Muscle of leg (tissue), 11 donors: ENCODE results near the gene BCL2L2. TPM values are rescaled to one million over a fixed set of nuclear protein-coding genes. Genes with fewer than 3 reads are reported as not detected.

ENCODE experiments used
- DNase-seq: peaks from one replicate; pipeline ENCODE4 v3.0.0; 2013
- H3K27ac ChIP-seq: one replicate; pipeline ENCODE4 v1.5.1; 2013; ENCODE audit warnings: mild to moderate bottlenecking, low read length, control low read depth
- H3K27me3 ChIP-seq: one replicate; pipeline ENCODE4 v1.6.1; 2013; ENCODE audit warnings: low read length; ENCODE audit not compliant: control insufficient read depth, insufficient read depth
- H3K36me3 ChIP-seq: one replicate; pipeline ENCODE4 v1.6.1; 2013; ENCODE audit warnings: low read length; ENCODE audit not compliant: control insufficient read depth, insufficient read depth
- H3K4me1 ChIP-seq: one replicate; pipeline ENCODE4 v1.6.1; 2013; ENCODE audit warnings: low read length; ENCODE audit not compliant: control insufficient read depth, insufficient read depth
- H3K4me3 ChIP-seq: one replicate; pipeline ENCODE4 v1.5.1; 2013; ENCODE audit warnings: low read length, control low read depth
- H3K9me3 ChIP-seq: replicated peaks from 2 replicates; pipeline ENCODE4 v1.6.1; 2013; ENCODE audit warnings: low read depth, low read length; ENCODE audit not compliant: control insufficient read depth
- WGBS: methylation state at CpG from one replicate; pipeline ENCODE4 v1.1.5; 2013; ENCODE audit warnings: missing lambda C conversion rate; ENCODE audit not compliant: insufficient coverage; 5-methylcytosine and 5-hydroxymethylcytosine counted together
- polyA plus RNA-seq, 8 donors: library from polyadenylated mRNA; unstranded; fragments of 120-200 nt; gene quantifications; one replicate each; pipeline versions ENCODE4 v1.2.1 to v1.2.3, GENCODE V29; 2013; ENCODE audit warnings: inconsistent platforms in 1 of 8, low replicate concordance in 1 of 8; ENCODE audit not compliant: insufficient read length in 8 of 8, insufficient read depth in 1 of 8
- total RNA-seq: library from RNA; stranded (reverse); fragments of 120-200 nt; gene quantifications from one replicate; pipeline ENCODE4 v1.2.4, GENCODE V29; 2013

The BCL2L2 gene
- total and polyA plus RNA-seq, 9 donors: 15.1 to 39.3 (median 31.5) TPM

DNA sequence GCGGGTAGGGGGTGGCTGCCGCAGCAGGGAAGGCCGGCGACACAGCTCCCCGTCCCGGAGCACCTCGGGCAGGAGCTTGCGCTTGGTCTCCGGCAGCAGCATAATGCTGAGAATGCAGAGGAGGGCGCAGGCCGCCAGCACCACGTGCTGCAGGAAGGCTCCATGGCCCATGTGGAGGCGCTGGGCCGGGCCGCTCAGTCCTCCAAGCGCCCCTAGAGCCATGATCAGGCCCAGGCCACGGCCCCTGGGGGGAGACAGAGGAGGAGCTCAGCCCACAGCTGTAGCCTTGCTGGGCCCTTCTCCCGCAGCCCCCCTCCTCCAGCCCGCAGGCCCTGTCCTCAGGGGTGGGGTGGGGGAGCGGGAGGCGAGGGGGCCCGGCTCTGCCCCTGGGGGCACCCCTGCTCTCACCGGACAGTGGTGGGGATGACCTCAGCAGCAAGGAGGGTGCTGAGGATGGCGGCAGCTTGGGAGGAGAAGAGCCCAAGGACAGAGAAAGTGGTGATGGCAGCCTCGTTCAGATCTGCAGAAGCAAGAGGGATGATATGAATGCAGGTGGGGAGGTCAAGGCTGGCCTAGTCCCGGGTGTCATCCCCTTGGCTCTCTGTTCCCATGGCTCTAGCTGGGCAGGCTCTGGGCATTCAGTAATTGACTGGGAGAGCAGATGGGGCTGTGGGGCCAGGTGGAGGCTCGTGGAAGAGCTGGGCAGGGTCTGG, 40.2 kb downstream of the BCL2L2 start:
- no peak for DNase-seq
- Histone ChIP-seq H3K27me3 (peaks cover 5% of the 10 kb centered on the region), H3K36me3 (peaks cover 16% of the 10 kb centered on the region), H3K27ac (no peak overlapping the region), H3K4me3 (no peak overlapping the region), H3K9me3 (no peaks in the 10 kb centered on the region), H3K4me1 (peaks cover 4% of the 10 kb centered on the region)
- 67% methylated on average over 21 of the region's 27 CpGs for WGBS

- peaks cover 16% of the 10 kb centered on the region for H3K36me3 ChIP-seq
- H3K4me3 ChIP-seq: no peak overlapping the region
- peaks cover 10% of the 10 kb centered on the region for H3K27me3 ChIP-seq
- no peak overlapping the region for H3K27ac ChIP-seq
- DNase-seq: no peak
- 82% methylated on average over 8 of the region's 19 CpGs for WGBS
- H3K4me1 ChIP-seq: peaks cover 10% of the 10 kb centered on the region
- H3K9me3 ChIP-seq: no peaks in the 10 kb centered on the region
Observed at GRCh38 chr14:23347406-23348296, 41.0 kb downstream of the BCL2L2 start.

DNA sequence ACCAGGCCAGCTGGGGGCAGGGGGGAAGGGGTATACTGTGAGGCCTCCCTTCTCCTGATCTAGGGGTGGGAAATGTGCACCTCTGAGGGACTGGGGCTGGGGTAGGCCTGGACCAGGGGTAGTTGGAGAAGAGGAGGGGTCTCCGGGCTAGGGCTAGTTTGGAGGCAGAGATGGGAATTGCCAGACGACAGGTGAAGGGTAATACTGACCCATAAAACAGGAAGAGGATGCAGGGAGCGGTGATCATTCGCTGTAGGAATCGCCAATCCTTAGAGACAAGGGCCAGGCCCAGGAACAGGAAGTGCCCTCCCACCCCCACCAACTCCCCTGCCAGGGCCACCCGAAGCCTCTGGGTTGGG, 41.6 kb downstream of the BCL2L2 start:
- peaks cover 16% of the 10 kb centered on the region for H3K36me3 ChIP-seq
- H3K27ac ChIP-seq: no peak overlapping the region
- 100% methylated on average over 1 of the region's 6 CpGs for WGBS
- peaks cover 10% of the 10 kb centered on the region for H3K27me3 ChIP-seq
- H3K4me3 ChIP-seq: no peak overlapping the region
- DNase-seq: no peak
- peaks cover 13% of the 10 kb centered on the region for H3K4me1 ChIP-seq
- H3K9me3 ChIP-seq: no peaks in the 10 kb centered on the region

DNA sequence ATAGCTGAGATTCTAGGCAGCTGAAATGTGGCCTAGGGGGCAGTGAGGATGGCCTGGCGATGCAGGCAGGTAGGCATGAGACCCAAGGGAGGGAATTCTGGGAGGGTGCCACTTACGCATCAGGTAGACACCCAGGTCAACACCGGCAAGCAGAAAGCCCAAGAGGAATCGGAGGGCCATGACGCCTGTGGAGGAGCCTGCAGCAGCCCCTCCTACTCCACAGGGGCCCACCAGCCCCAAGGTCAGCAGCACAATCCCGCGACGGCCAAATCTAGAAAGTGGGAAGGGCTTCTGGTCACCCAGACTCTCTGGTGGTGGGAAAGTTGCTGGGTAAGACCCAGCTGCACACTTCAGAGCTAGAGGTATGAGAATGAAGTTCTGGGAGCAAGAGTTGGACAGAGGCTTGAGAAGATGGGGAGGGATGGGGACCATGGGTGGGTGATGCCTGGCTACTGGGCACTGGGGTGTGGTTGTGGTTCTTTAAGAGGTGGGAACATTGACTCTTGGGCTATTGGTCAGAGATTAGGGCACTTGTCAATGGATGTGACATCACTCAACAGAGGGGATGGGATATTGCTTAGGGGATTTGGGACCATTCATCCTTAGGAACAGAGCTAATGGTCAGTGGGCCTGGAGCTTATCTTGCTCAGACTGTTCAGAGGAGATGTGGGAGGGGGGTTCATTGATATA, 42.7 kb downstream of the BCL2L2 start:
- no peaks in the 10 kb centered on the region for H3K9me3 ChIP-seq
- DNase-seq: no peak
- H3K4me3 ChIP-seq: no peak overlapping the region
- peaks cover 16% of the 10 kb centered on the region for H3K36me3 ChIP-seq
- H3K27ac ChIP-seq: no peak overlapping the region
- 86% methylated on average over 7 of the region's 8 CpGs for WGBS
- H3K4me1 ChIP-seq: peaks cover 14% of the 10 kb centered on the region
- peaks cover 16% of the 10 kb centered on the region for H3K27me3 ChIP-seq

DNA sequence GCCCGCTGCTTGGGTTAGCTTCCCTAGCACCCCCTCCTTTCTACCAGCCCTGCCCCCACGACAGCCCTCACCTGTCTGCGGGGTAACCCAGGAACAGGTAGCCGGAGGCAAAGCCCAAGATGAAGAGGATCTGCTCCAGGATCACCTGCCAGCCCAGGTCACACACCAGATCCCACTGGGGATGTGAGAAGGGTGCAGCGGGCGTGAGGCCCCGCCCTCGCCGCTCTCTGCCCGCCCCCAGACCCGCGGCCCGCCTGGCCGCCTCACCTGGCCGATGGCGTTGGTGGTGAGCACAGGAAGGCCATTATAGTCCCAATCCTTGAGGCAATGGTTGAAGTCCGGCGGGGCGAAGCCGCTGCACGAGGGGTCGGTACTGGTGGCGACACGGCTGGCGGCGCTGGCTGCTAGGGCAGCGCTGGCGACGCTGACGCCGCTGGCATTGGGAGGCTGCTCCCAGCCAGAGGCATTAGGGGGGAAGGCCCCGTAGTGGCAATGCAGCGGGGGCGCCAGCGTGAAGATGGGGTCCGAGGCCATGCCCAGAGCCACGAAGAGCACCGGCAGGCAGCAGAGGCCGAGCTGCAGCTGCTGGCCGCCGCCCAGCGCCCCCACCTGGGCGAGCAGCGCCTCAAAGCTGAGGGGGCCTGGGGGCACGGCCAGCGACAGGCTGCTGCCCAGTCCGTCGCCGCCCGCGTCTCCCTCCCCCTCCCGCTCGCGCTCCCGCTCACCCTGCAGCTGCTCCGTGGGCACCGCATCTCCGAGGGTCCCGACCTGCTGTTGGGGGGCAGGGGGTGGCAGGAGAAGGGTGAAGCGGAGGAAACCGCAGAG, 45.3 kb downstream of the BCL2L2 start:
- H3K4me1 ChIP-seq: peaks cover 14% of the 10 kb centered on the region
- WGBS: 7% methylated on average over 44 of the region's 61 CpGs
- H3K9me3 ChIP-seq: no peaks in the 10 kb centered on the region
- peak overlapping the region; percentile 64 for H3K4me3 ChIP-seq
- no peak overlapping the region for H3K27ac ChIP-seq
- peaks cover 24% of the 10 kb centered on the region for H3K36me3 ChIP-seq
- H3K27me3 ChIP-seq: peaks cover 16% of the 10 kb centered on the region
- peak; percentile 38 for DNase-seq

- 2% methylated on average over 25 of the region's 42 CpGs for WGBS
- H3K36me3 ChIP-seq: peaks cover 31% of the 10 kb centered on the region
- H3K4me3 ChIP-seq: peak within 1 kb of the TSS; percentile 64
- peak; percentile 96 for DNase-seq
- H3K9me3 ChIP-seq: no peaks in the 10 kb centered on the region
- peaks cover 16% of the 10 kb centered on the region for H3K27me3 ChIP-seq
- peak within 1 kb of the TSS; percentile 2 for H3K27ac ChIP-seq
- H3K4me1 ChIP-seq: peaks cover 14% of the 10 kb centered on the region
Observed at GRCh38 chr14:23352506-23353432, 46.1 kb downstream of the BCL2L2 start, which contains the start of gene SLC22A17. TSS of gene SLC22A17 (minus strand) at chr14:23352887.

GRCh38 chr14:23353433-23353780, 46.8 kb downstream of the BCL2L2 start:
- Histone ChIP-seq H3K27ac (peak overlapping the region; percentile 2), H3K27me3 (peaks cover 16% of the 10 kb centered on the region), H3K9me3 (no peaks in the 10 kb centered on the region), H3K36me3 (peaks cover 31% of the 10 kb centered on the region), H3K4me3 (no peak overlapping the region), H3K4me1 (peaks cover 14% of the 10 kb centered on the region)
- no peak for DNase-seq
- WGBS: 80% methylated on average over 2 of the region's 5 CpGs

- peak; percentile 4 for DNase-seq
- 89% methylated on average over 5 of the region's 6 CpGs for WGBS
- Histone ChIP-seq H3K9me3 (no peaks in the 10 kb centered on the region), H3K36me3 (peaks cover 35% of the 10 kb centered on the region), H3K4me3 (no peak overlapping the region), H3K27ac (no peak overlapping the region), H3K4me1 (peaks cover 24% of the 10 kb centered on the region), H3K27me3 (peaks cover 16% of the 10 kb centered on the region)
Observed at GRCh38 chr14:23354990-23355389, 48.4 kb downstream of the BCL2L2 start.
